RPMI7951 (cell line): ENCODE data around the gene DMRT1. TPM values are rescaled to one million over a fixed set of nuclear protein-coding genes. Genes with fewer than 3 reads are reported as not detected.

Experiments
- DNase-seq: peaks from one replicate; pipeline ENCODE4 v3.0.0-alpha.2; 2012; ENCODE audit warnings: low read depth
- total RNA-seq: library from RNA; depleted of rRNA; stranded (reverse); fragments of >200 nt; shearing (Covaris generic); gene quantifications from 2 replicates; pipeline ENCODE4 v1.2.3, GENCODE V29; 2014; rRNA removed

Gene DMRT1
- total RNA-seq, 1 experiment from 2014 or later = not detected

GRCh38 chr9:995781-996180, 154.3 kb downstream of the DMRT1 start:
- DNase-seq = peak; percentile 75

- DNase-seq = peak; percentile 2
These were observed 157.0 kb downstream of the DMRT1 start for GRCh38 chr9:998299-999110.

- DNase-seq = no peak
These were observed 160.3 kb downstream of the DMRT1 start for GRCh38 chr9:1001838-1002237.

- no peak for DNase-seq
These were observed 161.2 kb downstream of the DMRT1 start for GRCh38 chr9:1002678-1003077.

- DNase-seq = peak; percentile 51
These were observed 163.7 kb downstream of the DMRT1 start for GRCh38 chr9:1005043-1005667.

GRCh38 chr9:1007312-1007711, 165.8 kb downstream of the DMRT1 start:
- DNase-seq = no peak

- DNase-seq = no peak
These were observed 166.7 kb downstream of the DMRT1 start for GRCh38 chr9:1008216-1008615.

GRCh38 chr9:1009101-1009707, 167.7 kb downstream of the DMRT1 start:
- DNase-seq = peak; percentile 49

- no peak for DNase-seq
These were observed 171.5 kb downstream of the DMRT1 start for GRCh38 chr9:1013021-1013420.

- DNase-seq = no peak
These were observed 172.7 kb downstream of the DMRT1 start for GRCh38 chr9:1014225-1014624.

GRCh38 chr9:1014640-1015039, 173.1 kb downstream of the DMRT1 start:
- DNase-seq = no peak

GRCh38 chr9:1018121-1018520, 176.6 kb downstream of the DMRT1 start:
- peak; percentile 3 for DNase-seq

Other genes with a start within 250 kb of the DMRT1 start
- not detected in 2 replicates for gene DMRT3, start 135.0 kb downstream of the DMRT1 start, total RNA-seq
- gene DMRT2, start 208.7 kb downstream of the DMRT1 start, total RNA-seq = not detected in 2 replicates